Measurements from ENCODE around the gene EGF.

EGF gene

GRCh38 chr4:109996526-109996925, 83.8 kb downstream of the EGF start:
- DNase-seq (ENCODE audit: low spot score) = no peak

GRCh38 chr4:109998867-109999584, 86.3 kb downstream of the EGF start:
- DNase-seq (ENCODE audit: low spot score) = peak; percentile 65

- no peak for DNase-seq (ENCODE audit: low spot score)
These were observed 86.9 kb downstream of the EGF start for GRCh38 chr4:109999585-109999912.

GRCh38 chr4:110002326-110002725, 89.6 kb downstream of the EGF start:
- no peak for DNase-seq (ENCODE audit: low spot score)

- no peak for DNase-seq (ENCODE audit: low spot score)
These were observed 90.9 kb downstream of the EGF start for GRCh38 chr4:110003401-110004187.

- DNase-seq (ENCODE audit: low spot score) = no peak
These were observed 91.9 kb downstream of the EGF start for GRCh38 chr4:110004556-110004955.

GRCh38 chr4:110005461-110006056, 92.9 kb downstream of the EGF start:
- peak; percentile 51 for DNase-seq (ENCODE audit: low spot score)

- DNase-seq (ENCODE audit: low spot score) = no peak
These were observed 94.5 kb downstream of the EGF start for GRCh38 chr4:110007217-110007616.

GRCh38 chr4:110008540-110008939, 95.9 kb downstream of the EGF start:
- no peak for DNase-seq (ENCODE audit: low spot score)

GRCh38 chr4:110009550-110009949, 96.9 kb downstream of the EGF start:
- no peak for DNase-seq (ENCODE audit: low spot score)

- no peak for DNase-seq (ENCODE audit: low spot score)
These were observed 98.1 kb downstream of the EGF start for GRCh38 chr4:110010797-110011196.

GRCh38 chr4:110012917-110013316, 100.2 kb downstream of the EGF start:
- no peak for DNase-seq (ENCODE audit: low spot score)

GRCh38 chr4:110014233-110014632, 101.5 kb downstream of the EGF start:
- no peak for DNase-seq (ENCODE audit: low spot score)

GRCh38 chr4:110019153-110019552, 106.5 kb downstream of the EGF start:
- DNase-seq (ENCODE audit: low spot score) = no peak

- DNase-seq (ENCODE audit: low spot score) = no peak
These were observed 107.5 kb downstream of the EGF start for GRCh38 chr4:110020139-110020538.

GRCh38 chr4:110020646-110021443, 108.2 kb downstream of the EGF start:
- no peak for DNase-seq (ENCODE audit: low spot score)

- no peak for DNase-seq (ENCODE audit: low spot score)
These were observed 109.8 kb downstream of the EGF start for GRCh38 chr4:110022457-110022856.

- DNase-seq (ENCODE audit: low spot score) = no peak
These were observed 112.4 kb downstream of the EGF start for GRCh38 chr4:110025056-110025455.

- DNase-seq (ENCODE audit: low spot score) = no peak
These were observed 113.0 kb downstream of the EGF start for GRCh38 chr4:110025718-110026117.

- DNase-seq (ENCODE audit: low spot score) = no peak
These were observed 119.9 kb downstream of the EGF start for GRCh38 chr4:110032603-110033002.

- DNase-seq (ENCODE audit: low spot score) = no peak
These were observed 120.8 kb downstream of the EGF start for GRCh38 chr4:110033355-110034025.

GRCh38 chr4:110034026-110034393, 121.3 kb downstream of the EGF start:
- no peak for DNase-seq (ENCODE audit: low spot score)

All from kidney capillary endothelial cell (primary cell).